Upper lobe of left lung (tissue), 6 donors: ENCODE results near the gene ARID3A. TPM values are rescaled to one million over a fixed set of nuclear protein-coding genes. Genes with fewer than 3 reads are reported as not detected.

Source experiments
- ATAC-seq, 2 donors: fragments of 200-7000 bp; cut with Tn5 transposase; one replicate each; pipeline ENCODE4 v1.9.1; 2022; ENCODE audit warnings: mild to moderate bottlenecking in 2 of 2, moderate library complexity in 2 of 2; ENCODE audit not compliant: low FRiP score in 2 of 2
- DNase-seq, 2 donors: peaks; one replicate each; pipeline ENCODE4 v3.0.0-alpha.2; 2019 to 2020
- H3K27ac ChIP-seq, 4 donors: fragments of 200-600 bp; sonication (generic); one replicate each; pipeline ENCODE4 v1.5.1; 2016 to 2019
- H3K27me3 ChIP-seq, 4 donors: fragments of 200-600 bp; sonication (generic); one replicate each; pipeline ENCODE4 v1.5.1; 2017 to 2019
- H3K36me3 ChIP-seq, 4 donors: fragments of 200-600 bp; sonication (generic); one replicate each; pipeline ENCODE4 v1.5.1; 2016 to 2019
- H3K4me1 ChIP-seq, 4 donors: fragments of 200-600 bp; sonication (generic); one replicate each; pipeline ENCODE4 v1.5.1; 2018 to 2019
- H3K4me3 ChIP-seq, 4 donors: fragments of 200-600 bp; sonication (generic); one replicate each; pipeline ENCODE4 v1.5.1; 2017 to 2019; ENCODE audit warnings: mild to moderate bottlenecking in 2 of 4, moderate library complexity in 1 of 4
- H3K9me3 ChIP-seq, 4 donors: fragments of 200-600 bp; sonication (generic); one replicate each; pipeline ENCODE4 v1.5.1; 2018 to 2019
- CTCF ChIP-seq, 6 experiments: fragments of 450-650 bp in 4 of 6; fragments of 200-600 bp in 2 of 6; sonication (generic) in 2 of 6; IDR thresholded peaks; one replicate each; pipeline ENCODE4 v1.5.1; 2016 to 2019; ENCODE audit warnings: antibody characterized with exemption in 6 of 6
- EP300 ChIP-seq, 4 donors: sonication (generic); formaldehyde crosslinking; IDR thresholded peaks; one replicate each; pipeline ENCODE4 v1.5.1; 2017; ENCODE audit warnings: antibody characterized with exemption in 4 of 4, control low read depth in 2 of 4
- POLR2A ChIP-seq, 4 donors: fragments of 450-650 bp; IDR thresholded peaks; one replicate each; pipeline ENCODE4 v1.5.1; 2016 to 2017; ENCODE audit warnings: antibody characterized with exemption in 4 of 4, mild to moderate bottlenecking in 2 of 4
- POLR2AphosphoS5 ChIP-seq, 2 donors: sonication (generic); formaldehyde crosslinking; IDR thresholded peaks; one replicate each; pipeline ENCODE4 v1.5.1; 2017; ENCODE audit warnings: antibody characterized with exemption in 2 of 2
- WGBS, 2 donors: methylation state at CpG; one replicate each; pipeline ENCODE4 v1.1.5; 2017 to 2018; 5-methylcytosine and 5-hydroxymethylcytosine counted together
- total RNA-seq, 6 donors: library from RNA; depleted of rRNA in 4 of 6; stranded (reverse); fragments of >200 nt in 4 of 6; gene quantifications; one replicate each; pipeline versions ENCODE4 v1.1.0 to v1.2.1, GENCODE V29; 2016 to 2021
- donor health status: DM: no; HTN: no; CAD: no; lungs with moderate emphysema.
- donor health status: DM: no; HTN: yes; CAD: no; lungs with severe emphysema.

ARID3A gene
- total RNA-seq, 6 donors from 2014 or later: 7.1 to 54.5 (median 19.2) TPM

- no peak for ATAC-seq
- Histone ChIP-seq H3K27ac (no peak overlapping the region), H3K36me3 (peaks cover 11 to 45% (median 34%) of the 10 kb centered on the region in 4 donors), H3K4me1 (peaks cover 1 to 5% (median 3%) of the 10 kb centered on the region in 4 donors), H3K27me3 (peaks cover 0 to 8% (median 2%) of the 10 kb centered on the region in 4 donors), H3K9me3 (no peaks in the 10 kb centered on the region), H3K4me3 (no peak overlapping the region)
- 81 to 85% methylated on average over 23 to 26 of the region's 27 CpGs for WGBS, 2 donors
- TF ChIP-seq POLR2AphosphoS5 (IDR thresholded peaks at IDR 0.05) (no peak), POLR2A (IDR thresholded peaks at IDR 0.05) (no peak), CTCF (IDR thresholded peaks at IDR 0.05) (no peak), EP300 (IDR thresholded peaks at IDR 0.05) (no peak)
- peak in 1 of 2 donors; percentile 50 for DNase-seq
Measured at GRCh38 chr19:1006711-1007398, 81.0 kb downstream of the ARID3A start.

DNA sequence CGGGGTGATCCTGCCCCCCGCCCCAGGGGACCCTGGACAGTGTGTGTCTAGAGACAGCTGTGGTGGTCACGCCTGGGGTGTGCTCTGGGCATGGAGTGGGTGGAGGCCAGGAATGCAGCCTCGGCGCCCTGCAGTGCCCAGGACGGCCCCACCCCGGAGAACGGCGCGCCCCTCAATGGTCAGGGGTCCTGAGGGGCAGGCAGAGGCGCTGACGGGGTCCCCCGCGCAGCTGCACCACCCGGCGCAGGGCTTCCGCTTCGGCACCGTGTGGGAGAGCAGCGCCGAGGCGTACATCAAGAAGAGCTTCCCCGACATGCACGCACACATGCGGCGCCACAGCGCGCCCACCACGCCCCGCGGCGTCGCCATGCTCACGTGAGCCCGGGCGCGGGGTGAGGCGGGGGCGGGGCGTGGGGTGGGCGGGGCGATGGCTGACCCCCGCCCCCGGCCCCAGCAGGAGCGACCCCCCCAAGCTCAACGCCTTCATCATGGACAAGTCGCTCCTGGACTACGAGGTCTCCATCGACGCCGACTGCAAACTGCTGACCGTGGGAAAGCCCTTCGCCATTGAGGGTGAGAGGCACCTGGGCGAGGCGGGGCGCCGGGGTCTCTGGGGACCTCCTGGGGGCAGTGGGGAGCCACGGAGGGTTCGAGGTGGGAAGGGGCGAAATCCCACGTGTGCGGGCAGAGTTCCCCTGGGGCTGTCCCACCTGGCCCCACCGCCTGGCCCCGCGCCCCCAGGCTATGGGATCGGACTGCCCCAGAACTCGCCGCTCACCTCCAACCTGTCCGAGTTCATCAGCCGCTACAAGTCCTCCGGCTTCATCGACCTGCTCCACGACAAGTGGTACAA lies 81.8 kb downstream of the ARID3A start:
- peaks cover 0 to 8% (median 2%) of the 10 kb centered on the region in 4 donors for H3K27me3 ChIP-seq
- peaks cover 13 to 52% (median 41%) of the 10 kb centered on the region in 4 donors for H3K36me3 ChIP-seq
- H3K4me1 ChIP-seq: peaks cover 0 to 4% (median 3%) of the 10 kb centered on the region in 4 donors
- peak in 1 of 2 donors; percentile 85 for DNase-seq
- ATAC-seq: no peak
- 94% methylated on average over 18 to 43 of the region's 73 CpGs for WGBS, 2 donors
- no peak for TF ChIP-seq EP300 (IDR thresholded peaks at IDR 0.05)
- no peak for TF ChIP-seq POLR2AphosphoS5 (IDR thresholded peaks at IDR 0.05)
- TF ChIP-seq POLR2A (IDR thresholded peaks at IDR 0.05): no peak
- TF ChIP-seq CTCF (IDR thresholded peaks at IDR 0.05): no peak
- H3K27ac ChIP-seq: no peak overlapping the region
- no peak overlapping the region for H3K4me3 ChIP-seq
- no peaks in the 10 kb centered on the region for H3K9me3 ChIP-seq

DNA sequence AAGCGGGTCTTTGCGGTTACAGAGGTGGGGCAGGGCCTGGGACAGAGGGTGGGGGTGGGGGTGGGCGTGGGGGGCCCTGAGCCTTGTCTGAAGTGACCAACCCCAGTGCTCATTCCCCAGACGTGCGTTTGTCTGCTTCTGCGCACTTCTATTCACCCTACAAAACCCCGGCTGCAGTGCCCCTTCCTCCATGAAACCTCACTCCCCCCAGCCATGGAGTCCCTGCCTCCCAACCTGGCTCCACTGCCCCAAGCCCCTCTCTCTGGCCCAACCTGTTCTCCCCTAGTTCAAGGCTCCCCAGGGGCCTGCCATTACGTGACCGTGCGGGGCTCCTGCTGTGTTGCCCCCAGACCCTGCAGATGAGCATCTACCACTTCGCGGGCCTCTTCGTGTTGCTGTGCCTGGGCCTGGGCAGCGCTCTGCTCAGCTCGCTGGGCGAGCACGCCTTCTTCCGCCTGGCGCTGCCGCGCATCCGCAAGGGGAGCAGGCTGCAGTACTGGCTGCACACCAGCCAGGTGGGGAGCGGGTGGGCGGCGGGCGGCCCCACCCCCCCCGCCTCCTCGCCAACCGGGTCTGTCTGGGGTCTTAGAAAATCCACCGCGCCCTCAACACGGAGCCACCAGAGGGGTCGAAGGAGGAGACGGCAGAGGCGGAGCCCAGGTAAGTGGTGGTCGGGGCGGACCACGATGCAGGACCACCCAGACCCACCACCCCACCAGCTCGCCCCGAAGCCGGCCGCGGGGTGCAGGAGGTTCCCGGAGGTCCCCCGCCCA lies 82.6 kb downstream of the ARID3A start:
- WGBS, 2 donors: 93 to 95% methylated on average over 19 to 37 of the region's 45 CpGs
- Histone ChIP-seq H3K36me3 (peaks cover 13 to 61% (median 49%) of the 10 kb centered on the region in 4 donors), H3K4me1 (peaks cover 0 to 4% (median 3%) of the 10 kb centered on the region in 4 donors), H3K27ac (peak overlapping the region in 3 of 4 donors; percentile 17 to 54 (median 26)), H3K27me3 (peaks cover 0 to 2% (median 0%) of the 10 kb centered on the region in 4 donors), H3K9me3 (no peaks in the 10 kb centered on the region), H3K4me3 (peak overlapping the region in 1 of 4 donors; percentile 10)
- peak in 1 of 2 donors; percentile 80 for DNase-seq
- no peak for ATAC-seq
- TF ChIP-seq EP300 (IDR thresholded peaks at IDR 0.05) (no peak), POLR2A (IDR thresholded peaks at IDR 0.05) (no peak), POLR2AphosphoS5 (IDR thresholded peaks at IDR 0.05) (no peak), CTCF (IDR thresholded peaks at IDR 0.05) (no peak)

- Histone ChIP-seq H3K36me3 (peaks cover 13 to 69% (median 58%) of the 10 kb centered on the region in 4 donors), H3K4me3 (peak overlapping the region in 1 of 4 donors; percentile 10), H3K4me1 (peaks cover 0 to 4% (median 3%) of the 10 kb centered on the region in 4 donors), H3K27ac (peak overlapping the region; percentile 17 to 54 (median 24)), H3K27me3 (no peaks in the 10 kb centered on the region), H3K9me3 (no peaks in the 10 kb centered on the region)
- TF ChIP-seq POLR2AphosphoS5 (IDR thresholded peaks at IDR 0.05): peak in 1 of 2 donors; percentile 17
- no peak for TF ChIP-seq POLR2A (IDR thresholded peaks at IDR 0.05)
- WGBS, 2 donors: 84 to 85% methylated on average over 43 to 83 of the region's 92 CpGs
- peak in 1 of 2 donors; percentile 59 for ATAC-seq
- peak in 1 of 2 donors; percentile 89 for DNase-seq
Measured at GRCh38 chr19:1009041-1009980, 83.5 kb downstream of the ARID3A start.
